NK-92 treated with Interleukin-12 subunit alpha and Interleukin-12 subunit beta, amount 100 ng/mL, for 24 hours (cell line): ENCODE data around the gene CCDC134.
A peak's percentile ranks its signal among the peaks of the same experiment; 100 is the strongest.
"Not testable (repeated sequence)": the region's sequence is repeated elsewhere in the genome, so short reads cannot be mapped to it uniquely, and the experiment has no call there.

Experiments
- DNase-seq: peaks from one replicate; lab custom pipeline; 2025; lab: John Stamatoyannopoulos, UW

The CCDC134 gene

DNA sequence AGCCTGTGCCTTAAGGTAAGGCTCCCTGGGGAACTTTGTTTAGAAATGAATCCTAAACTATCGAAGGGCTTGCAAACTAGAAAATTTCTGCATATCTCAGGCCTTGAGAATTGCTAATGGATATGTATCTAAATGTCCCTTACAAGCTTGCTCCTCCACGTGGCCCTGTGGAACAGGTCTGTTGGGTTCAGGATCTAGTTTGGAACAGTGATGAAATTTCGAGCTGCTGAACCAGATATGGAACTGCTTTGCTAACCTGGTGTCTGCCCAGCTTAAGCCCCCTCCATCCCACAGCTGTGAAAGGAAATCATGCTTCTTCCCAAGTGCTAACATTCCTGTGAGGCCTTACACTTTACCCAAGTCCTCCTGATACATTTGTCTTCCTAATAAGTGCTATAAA lies 44.0 kb downstream of the CCDC134 start:
- DNase-seq = no peak

DNA sequence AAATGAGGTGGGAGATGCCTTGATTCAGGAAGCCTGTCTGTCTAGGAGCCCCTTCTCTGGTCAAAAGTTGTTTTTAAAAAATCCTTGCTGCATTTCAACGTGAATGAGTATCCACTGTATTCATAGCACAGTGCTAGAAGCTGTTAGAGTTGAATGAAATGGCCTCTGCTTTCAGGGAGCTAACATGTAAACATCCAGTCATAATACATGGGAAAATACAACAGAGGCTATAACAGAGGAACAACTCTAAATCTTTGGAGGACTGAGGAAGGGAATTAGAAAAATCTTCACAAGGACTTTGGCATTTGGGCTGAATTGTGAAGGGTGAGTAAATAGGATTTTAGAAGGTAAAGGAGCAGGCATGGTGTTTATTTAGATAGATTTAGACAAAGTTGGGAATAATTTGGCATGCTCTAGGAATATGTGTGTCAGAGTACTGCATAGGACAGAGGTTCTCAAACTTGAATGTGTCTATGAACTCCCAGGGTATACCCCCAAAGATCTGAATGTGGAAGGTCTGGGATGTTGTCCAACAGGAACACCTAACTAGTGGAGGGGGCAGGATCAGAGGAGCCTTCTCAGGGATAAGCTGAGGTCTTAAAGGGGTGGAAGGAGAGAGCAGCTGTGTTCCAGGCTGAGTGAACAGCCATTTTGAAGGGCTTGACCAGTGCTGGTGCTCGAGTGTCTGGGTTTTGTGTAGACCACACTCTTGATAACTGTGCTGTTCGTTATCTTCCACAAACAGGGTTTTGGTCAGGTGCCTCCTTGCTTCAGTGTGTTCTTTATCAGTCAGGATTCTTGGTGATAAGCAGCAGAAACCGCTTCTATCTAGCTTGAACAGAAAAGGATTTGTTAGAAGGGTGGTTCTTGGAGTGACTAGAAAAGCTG lies 45.1 kb downstream of the CCDC134 start:
- no peak for DNase-seq

DNA sequence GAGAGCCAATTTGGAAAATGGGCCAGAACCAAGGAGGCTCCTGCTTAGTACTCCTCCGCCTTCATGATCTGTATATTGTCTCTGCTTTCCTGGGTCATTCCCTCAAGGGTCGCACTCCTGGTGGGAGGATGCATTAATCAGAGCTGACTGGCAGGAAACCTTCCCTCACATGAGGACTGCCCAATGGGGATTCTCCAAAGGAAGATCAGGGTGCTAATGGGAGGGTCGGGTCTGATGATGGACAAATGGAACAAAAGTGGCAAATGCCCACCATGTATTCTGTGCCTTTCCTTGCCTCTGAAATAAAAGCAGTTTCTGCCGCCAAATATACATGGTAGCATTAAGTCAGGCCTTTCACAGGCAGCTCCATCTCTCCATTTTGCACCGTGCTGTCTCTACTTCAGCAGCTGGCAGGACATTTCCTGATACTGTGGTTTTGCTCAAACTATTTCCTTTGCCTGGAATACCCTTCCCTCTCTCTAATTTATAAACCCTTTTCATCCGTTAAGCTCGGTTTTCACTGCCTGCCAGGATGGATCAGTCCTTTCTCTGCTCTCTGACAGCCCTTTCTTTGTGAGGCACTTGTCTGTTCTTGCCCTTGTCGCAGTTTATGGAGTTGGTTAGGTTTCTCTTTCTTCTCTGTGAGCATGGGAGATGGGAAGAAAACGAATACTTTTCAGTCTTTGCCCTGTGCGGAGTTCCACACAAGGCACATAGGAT lies 45.9 kb downstream of the CCDC134 start:
- no peak for DNase-seq

- DNase-seq = no peak
Observed at GRCh38 chr22:41847300-41847699, 46.8 kb downstream of the CCDC134 start.

DNA sequence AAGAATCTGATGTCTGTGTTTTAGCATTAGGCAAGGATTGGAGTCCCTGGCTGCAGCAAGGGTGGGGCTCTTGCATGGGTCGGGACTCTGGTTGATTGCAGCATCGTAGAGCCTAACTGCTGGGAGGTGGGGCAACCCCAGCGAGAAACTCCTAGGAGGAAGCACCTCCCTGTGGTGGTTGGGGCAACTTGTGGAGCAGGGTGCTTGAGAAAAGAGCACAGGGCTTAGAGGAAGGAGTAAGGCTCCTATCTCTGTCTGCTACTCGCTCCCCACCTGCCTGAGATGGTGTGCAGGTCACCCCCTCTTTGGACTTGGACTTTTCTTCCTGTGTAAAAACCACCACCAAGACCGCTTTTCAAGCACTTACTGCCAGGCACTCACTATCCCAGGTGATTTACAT lies 48.0 kb downstream of the CCDC134 start:
- no peak for DNase-seq

- DNase-seq = no peak
Observed at GRCh38 chr22:41856469-41856868, 56.0 kb downstream of the CCDC134 start.

GRCh38 chr22:41857155-41857859 lies 56.8 kb downstream of the CCDC134 start:
- peak; percentile 63 for DNase-seq

- no peak for DNase-seq
Observed at GRCh38 chr22:41857860-41858199, 57.4 kb downstream of the CCDC134 start.

DNA sequence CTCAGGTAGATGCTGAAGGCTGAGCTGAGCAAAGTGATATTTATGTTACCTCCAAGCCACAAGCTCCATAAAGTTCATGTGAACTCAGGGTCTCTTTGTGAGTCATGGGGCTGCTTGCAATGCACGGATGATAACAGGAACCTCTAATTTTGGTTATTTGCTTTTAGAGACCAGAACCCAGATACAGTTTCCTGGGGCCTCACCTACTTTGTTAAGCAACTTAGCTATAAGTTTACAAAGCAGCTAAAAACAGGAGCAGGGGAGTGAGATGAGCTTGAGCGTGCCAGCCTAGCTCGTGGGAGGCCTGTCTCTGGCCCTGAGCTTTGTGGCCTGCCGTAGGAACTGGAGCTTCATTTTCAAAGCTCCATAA lies 61.7 kb downstream of the CCDC134 start:
- no peak for DNase-seq

- DNase-seq = no peak
Observed at GRCh38 chr22:41862530-41863266, 62.2 kb downstream of the CCDC134 start.

DNA sequence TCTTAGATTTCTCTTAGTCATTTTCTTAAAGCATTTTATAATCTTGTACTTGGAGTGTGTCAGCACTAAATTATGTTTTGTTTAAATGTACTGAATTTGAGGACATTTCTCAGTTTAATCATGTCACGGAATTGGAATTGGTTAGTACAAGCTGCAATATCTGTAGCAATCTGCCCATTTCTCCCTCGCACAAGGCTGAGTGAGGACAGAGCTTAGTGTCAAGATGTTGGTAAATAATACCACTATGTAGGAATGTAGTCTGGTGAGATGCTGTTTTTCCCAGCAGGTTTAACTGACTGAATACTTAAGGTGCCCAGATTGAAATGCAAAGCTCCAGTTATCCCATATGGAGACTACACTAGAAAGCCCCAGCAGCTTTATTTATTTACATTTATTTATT lies 63.0 kb downstream of the CCDC134 start:
- no peak for DNase-seq

DNA sequence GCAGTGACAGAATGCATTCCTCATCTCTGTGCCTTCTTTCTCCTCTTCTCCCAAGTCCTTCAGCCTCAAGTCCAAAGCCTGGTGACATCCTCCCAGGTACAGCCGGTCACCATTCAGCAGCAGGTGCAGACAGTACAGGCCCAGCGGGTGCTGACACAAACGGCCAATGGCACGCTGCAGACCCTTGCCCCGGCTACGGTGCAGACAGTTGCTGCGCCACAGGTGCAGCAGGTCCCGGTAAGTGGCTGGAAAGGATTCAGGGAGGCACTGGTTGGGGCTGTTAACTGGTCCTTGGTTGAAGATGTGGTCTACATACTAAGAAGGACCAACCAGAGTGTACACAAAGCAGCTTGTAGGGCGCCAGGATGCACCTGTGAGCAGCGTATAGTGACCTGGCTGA lies 68.1 kb downstream of the CCDC134 start:
- DNase-seq = no peak

- DNase-seq = not testable (repeated sequence)
Observed at GRCh38 chr22:41870081-41870480, 69.6 kb downstream of the CCDC134 start.

GRCh38 chr22:41870786-41871185 lies 70.3 kb downstream of the CCDC134 start:
- no peak for DNase-seq

DNA sequence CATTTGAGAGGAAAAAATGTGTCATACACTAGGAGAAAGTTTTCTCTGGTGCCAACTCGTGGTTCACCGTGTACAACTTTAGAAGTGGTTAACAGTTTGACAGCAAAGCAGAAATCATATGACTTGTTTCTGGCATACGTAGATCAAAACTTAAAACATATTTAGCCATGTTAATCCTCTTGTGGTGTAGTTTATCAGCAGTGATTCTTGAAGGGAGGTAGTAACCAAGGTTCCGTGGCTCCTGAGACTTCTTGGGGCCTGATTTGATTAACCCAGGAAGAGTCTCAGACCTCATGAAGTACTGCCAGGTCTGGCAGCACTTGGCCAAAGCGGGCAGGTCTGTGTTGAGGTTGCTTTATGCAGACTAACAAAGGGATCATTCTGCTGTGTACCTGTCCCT lies 72.9 kb downstream of the CCDC134 start:
- DNase-seq = no peak

DNA sequence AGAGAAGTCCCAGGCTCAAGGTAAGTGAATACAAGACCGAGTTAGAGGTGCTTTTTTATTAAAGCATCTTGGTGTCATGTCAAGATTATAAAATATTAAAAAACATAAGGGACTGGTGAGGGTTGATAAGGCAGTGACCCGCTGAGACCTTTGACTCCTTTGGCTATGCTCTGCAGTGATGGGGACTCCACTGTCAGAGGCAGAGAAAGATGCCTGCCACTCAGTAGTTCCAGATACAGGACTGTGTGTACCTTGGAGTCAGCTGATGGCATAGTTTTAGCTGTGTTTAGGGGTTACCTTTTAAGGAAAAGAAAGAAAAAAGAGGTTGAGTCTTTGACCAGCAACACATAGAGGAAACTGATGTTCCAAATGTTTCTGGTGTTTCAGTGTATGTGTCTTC lies 73.6 kb downstream of the CCDC134 start:
- DNase-seq = no peak

GRCh38 chr22:41875531-41876270 lies 75.2 kb downstream of the CCDC134 start:
- no peak for DNase-seq
